ENCODE measurements around the gene SPATA6.

The SPATA6 gene

GRCh38 chr1:48251821-48252220 is 220.2 kb downstream of the SPATA6 start:
- no peak for DNase-seq (ENCODE audit: low spot score)

- DNase-seq (ENCODE audit: low spot score), result no peak
These were observed 220.7 kb downstream of the SPATA6 start for GRCh38 chr1:48251323-48251722.

GRCh38 chr1:48250572-48250971 is 221.4 kb downstream of the SPATA6 start:
- no peak for DNase-seq (ENCODE audit: low spot score)

- no peak for DNase-seq (ENCODE audit: low spot score)
These were observed 222.1 kb downstream of the SPATA6 start for GRCh38 chr1:48249868-48250267.

- DNase-seq (ENCODE audit: low spot score), result no peak
These were observed 223.6 kb downstream of the SPATA6 start for GRCh38 chr1:48248356-48248755.

GRCh38 chr1:48246727-48247126 is 225.3 kb downstream of the SPATA6 start:
- no peak for DNase-seq (ENCODE audit: low spot score)

Measured in kidney capillary endothelial cell (primary cell).